H1 (cell line): Measurements from ENCODE around the gene SAFB.

ENCODE experiments used
- ATF2 ChIP-seq: IDR thresholded peaks from 2 replicates; pipeline ENCODE4 v1.6.1; 2012; ENCODE audit warnings: low read length, inconsistent platforms
- CREB1 ChIP-seq: IDR thresholded peaks from 2 replicates; pipeline ENCODE4 v1.6.1; 2012; ENCODE audit warnings: inconsistent platforms
- EZH2 ChIP-seq: fragments of 200-600 bp; sonication (generic); IDR thresholded peaks from 2 replicates; pipeline ENCODE4 v1.7.1; 2012; ENCODE audit warnings: low read depth, mild to moderate bottlenecking, moderate library complexity, low read length, inconsistent platforms; ENCODE audit not compliant: severe bottlenecking
- HDAC6 ChIP-seq: IDR thresholded peaks from one replicate; pipeline ENCODE4 v1.7.1; 2012; ENCODE audit warnings: low read depth, mild to moderate bottlenecking, inconsistent platforms, low read length, moderate library complexity
- JUND ChIP-seq: IDR thresholded peaks from 2 replicates; pipeline ENCODE4 v1.6.1; 2011; ENCODE audit warnings: mild to moderate bottlenecking, improper control_type of control experiment, low read length
- POLR2A ChIP-seq, 2 experiments: IDR thresholded peaks; 1 replicate in 1 of 2; 2 replicates in 1 of 2; pipeline ENCODE4 v1.6.1; 2011; ENCODE audit warnings: low read depth in 2 of 2, low read length in 2 of 2, mild to moderate bottlenecking in 2 of 2; ENCODE audit errors: control extremely low read depth in 1 of 2
- POLR2AphosphoS5 ChIP-seq: IDR thresholded peaks from 2 replicates; pipeline ENCODE4 v1.6.1; 2011; ENCODE audit warnings: low read depth, low read length
- POU5F1 ChIP-seq: IDR thresholded peaks from 2 replicates; pipeline ENCODE4 v1.6.1; 2011; ENCODE audit warnings: low read depth, mild to moderate bottlenecking, low read length, moderate library complexity
- TAF1 ChIP-seq: IDR thresholded peaks from 2 replicates; pipeline ENCODE4 v1.6.1; 2011; ENCODE audit warnings: mild to moderate bottlenecking, low read depth, low read length
- TAF7 ChIP-seq: optimal IDR thresholded peaks from 2 replicates; pipeline ENCODE3; 2011; ENCODE audit warnings: low read depth, mild to moderate bottlenecking, inconsistent platforms, low read length, moderate library complexity, borderline replicate concordance
- YY1 ChIP-seq: IDR thresholded peaks from 2 replicates; pipeline ENCODE4 v1.6.1; 2011; ENCODE audit warnings: low read depth, mild to moderate bottlenecking, low read length
- TF ChIP-seq, protein P1 (sequence below), 3 experiments: IDR thresholded peaks; 1 replicate in 2 of 3; 2 replicates in 1 of 3; pipeline versions ENCODE4 v1.5.1 to v1.6.1; 2011; ENCODE audit warnings: low read length in 3 of 3, mild to moderate bottlenecking in 3 of 3, inconsistent platforms in 2 of 3, low read depth in 1 of 3, moderate library complexity in 1 of 3; ENCODE audit not compliant: insufficient read depth in 1 of 3; ENCODE audit errors: control extremely low read depth in 1 of 3

- TF ChIP-seq HDAC6: no peak
- no peak for TF ChIP-seq POU5F1
- TF ChIP-seq, protein P1, sequence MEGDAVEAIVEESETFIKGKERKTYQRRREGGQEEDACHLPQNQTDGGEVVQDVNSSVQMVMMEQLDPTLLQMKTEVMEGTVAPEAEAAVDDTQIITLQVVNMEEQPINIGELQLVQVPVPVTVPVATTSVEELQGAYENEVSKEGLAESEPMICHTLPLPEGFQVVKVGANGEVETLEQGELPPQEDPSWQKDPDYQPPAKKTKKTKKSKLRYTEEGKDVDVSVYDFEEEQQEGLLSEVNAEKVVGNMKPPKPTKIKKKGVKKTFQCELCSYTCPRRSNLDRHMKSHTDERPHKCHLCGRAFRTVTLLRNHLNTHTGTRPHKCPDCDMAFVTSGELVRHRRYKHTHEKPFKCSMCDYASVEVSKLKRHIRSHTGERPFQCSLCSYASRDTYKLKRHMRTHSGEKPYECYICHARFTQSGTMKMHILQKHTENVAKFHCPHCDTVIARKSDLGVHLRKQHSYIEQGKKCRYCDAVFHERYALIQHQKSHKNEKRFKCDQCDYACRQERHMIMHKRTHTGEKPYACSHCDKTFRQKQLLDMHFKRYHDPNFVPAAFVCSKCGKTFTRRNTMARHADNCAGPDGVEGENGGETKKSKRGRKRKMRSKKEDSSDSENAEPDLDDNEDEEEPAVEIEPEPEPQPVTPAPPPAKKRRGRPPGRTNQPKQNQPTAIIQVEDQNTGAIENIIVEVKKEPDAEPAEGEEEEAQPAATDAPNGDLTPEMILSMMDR (IDR thresholded peaks at IDR 0.05; ENCODE audit: control extremely low read depth in 1 of 3, insufficient read depth in 1 of 3, low read depth in 1 of 3, low read length in 3 of 3): no peak
- TF ChIP-seq EZH2: no peak
- TF ChIP-seq YY1: no peak
- peak in 1 of 2 experiments; percentile 45; a peak in 1 of 3 replicates for TF ChIP-seq POLR2A (IDR thresholded peaks at IDR 0.05; ENCODE audit: control extremely low read depth in 1 of 2, low read depth in 2 of 2, low read length in 2 of 2)
- TF ChIP-seq TAF7: no peak
- no peak for TF ChIP-seq JUND
- no peak for TF ChIP-seq CREB1
- TF ChIP-seq POLR2AphosphoS5: no peak
- no peak for TF ChIP-seq TAF1
- TF ChIP-seq ATF2: no peak
Measured at GRCh38 chr19:5703819-5704818, 81.2 kb downstream of the SAFB start.
